Thoracic aorta (tissue), 2 donors: ENCODE results near the gene ZC3H14. TPM values are rescaled to one million over a fixed set of nuclear protein-coding genes. Genes with fewer than 3 reads are reported as not detected.

ENCODE experiments used
- ATAC-seq: fragments of 150-250 bp; one replicate; pipeline ENCODE4 v1.8.0; 2017; ENCODE audit warnings: low read depth; ENCODE audit not compliant: insufficient number of reproducible peaks, low FRiP score
- DNase-seq: peaks from one replicate; pipeline ENCODE4 v3.0.0-alpha.2; 2020; ENCODE audit warnings: low spot score
- H3K27ac ChIP-seq, 2 donors: fragments of 200-600 bp; sonication (generic); 1 replicate in 1 of 2; 2 replicates in 1 of 2; pipeline ENCODE4 v1.5.1; 2016; ENCODE audit warnings: mild to moderate bottlenecking in 2 of 2, moderate library complexity in 2 of 2
- H3K27me3 ChIP-seq: fragments of 200-600 bp; sonication (generic); replicated peaks from 2 replicates; pipeline ENCODE4 v1.6.0; 2016; ENCODE audit warnings: mild to moderate bottlenecking; ENCODE audit not compliant: insufficient read depth
- H3K36me3 ChIP-seq: fragments of 200-600 bp; sonication (generic); one replicate; pipeline ENCODE4 v1.5.1; 2016
- H3K4me1 ChIP-seq, 2 donors: fragments of 200-600 bp; sonication (generic); 1 replicate in 1 of 2; 2 replicates in 1 of 2; pipeline versions ENCODE4 v1.5.1 to v1.6.0; 2016; ENCODE audit warnings: low read depth in 2 of 2, mild to moderate bottlenecking in 1 of 2; ENCODE audit not compliant: control insufficient read depth in 1 of 2
- H3K4me3 ChIP-seq: fragments of 200-600 bp; sonication (generic); 2 replicates; pipeline ENCODE4 v1.5.1; 2016; ENCODE audit warnings: mild to moderate bottlenecking
- H3K9me3 ChIP-seq: fragments of 200-600 bp; sonication (generic); 2 replicates; pipeline ENCODE4 v1.5.1; 2016
- CTCF ChIP-seq: fragments of 200-600 bp; sonication (generic); IDR thresholded peaks from one replicate; pipeline ENCODE4 v1.5.1; 2019; ENCODE audit warnings: antibody characterized with exemption
- total RNA-seq, 2 donors: library from RNA; depleted of rRNA; stranded (reverse); fragments of >200 nt; gene quantifications; one replicate each; pipeline versions ENCODE4 v1.1.0 to v1.2.3, GENCODE V29; 2016

ZC3H14 gene
- total RNA-seq, 2 donors from 2014 or later, result 47.7 to 82.9 TPM

- H3K27me3 ChIP-seq, result no peaks in the 10 kb centered on the region
- TF ChIP-seq CTCF, result no peak
- no peak overlapping the region for H3K27ac ChIP-seq
- no peaks in the 10 kb centered on the region for H3K9me3 ChIP-seq
- peaks cover 33% of the 10 kb centered on the region for H3K36me3 ChIP-seq
- H3K4me1 ChIP-seq, result no peaks in the 10 kb centered on the region
- DNase-seq, result no peak
- no peak overlapping the region for H3K4me3 ChIP-seq
- no peak for ATAC-seq
These were observed 34.8 kb downstream of the ZC3H14 start for GRCh38 chr14:88597601-88598000.

- Histone ChIP-seq H3K36me3 (peaks cover 34% of the 10 kb centered on the region), H3K4me1 (no peaks in the 10 kb centered on the region), H3K9me3 (no peaks in the 10 kb centered on the region), H3K27me3 (no peaks in the 10 kb centered on the region), H3K27ac (no peak overlapping the region), H3K4me3 (no peak overlapping the region)
- no peak for TF ChIP-seq CTCF
- DNase-seq (no peak), ATAC-seq (no peak)
These were observed 35.3 kb downstream of the ZC3H14 start for GRCh38 chr14:88598097-88598675.

GRCh38 chr14:88599326-88599725 lies 36.5 kb downstream of the ZC3H14 start:
- TF ChIP-seq CTCF, result no peak
- ATAC-seq, result no peak
- Histone ChIP-seq H3K27ac (no peak overlapping the region), H3K4me1 (no peaks in the 10 kb centered on the region), H3K4me3 (no peak overlapping the region), H3K36me3 (peaks cover 45% of the 10 kb centered on the region), H3K9me3 (no peaks in the 10 kb centered on the region), H3K27me3 (no peaks in the 10 kb centered on the region)
- no peak for DNase-seq

GRCh38 chr14:88599761-88600439 lies 37.1 kb downstream of the ZC3H14 start:
- no peak for ATAC-seq

GRCh38 chr14:88604212-88604611 lies 41.4 kb downstream of the ZC3H14 start:
- no peak overlapping the region for H3K4me3 ChIP-seq
- H3K27ac ChIP-seq, result no peak overlapping the region
- TF ChIP-seq CTCF, result no peak
- ATAC-seq, result no peak
- H3K4me1 ChIP-seq, result no peaks in the 10 kb centered on the region
- H3K36me3 ChIP-seq, result peaks cover 51% of the 10 kb centered on the region
- no peaks in the 10 kb centered on the region for H3K9me3 ChIP-seq
- no peak for DNase-seq
- H3K27me3 ChIP-seq, result no peaks in the 10 kb centered on the region

More at GRCh38 chr14:88599761-88600439, 37.1 kb downstream of the ZC3H14 start:
- no peak for TF ChIP-seq CTCF
- Histone ChIP-seq H3K36me3 (peaks cover 48% of the 10 kb centered on the region), H3K27ac (no peak overlapping the region), H3K4me1 (no peaks in the 10 kb centered on the region), H3K9me3 (no peaks in the 10 kb centered on the region), H3K4me3 (no peak overlapping the region), H3K27me3 (no peaks in the 10 kb centered on the region)
- DNase-seq, result no peak
